ENCODE data around the gene GLT8D2.

GLT8D2 gene

GRCh38 chr12:104003596-104003995 is 46.4 kb downstream of the GLT8D2 start:
- DNase-seq (ENCODE audit: low spot score) (no peak), FAIRE-seq (no peak)

- no peak for DNase-seq (ENCODE audit: low spot score)
- FAIRE-seq, result no peak
These were observed 47.3 kb downstream of the GLT8D2 start for GRCh38 chr12:104002686-104003085.

GRCh38 chr12:104000807-104001434 is 49.1 kb downstream of the GLT8D2 start:
- DNase-seq (ENCODE audit: low spot score) (no peak), FAIRE-seq (no peak)

GRCh38 chr12:103998976-103999375 is 51.0 kb downstream of the GLT8D2 start:
- DNase-seq (ENCODE audit: low spot score) (no peak), FAIRE-seq (no peak)

- no peak for FAIRE-seq
- DNase-seq (ENCODE audit: low spot score), result no peak
These were observed 52.6 kb downstream of the GLT8D2 start for GRCh38 chr12:103997286-103997900.

- no peak for DNase-seq (ENCODE audit: low spot score)
- no peak for FAIRE-seq
These were observed 53.4 kb downstream of the GLT8D2 start for GRCh38 chr12:103996595-103996994.

- DNase-seq (ENCODE audit: low spot score) (no peak), FAIRE-seq (no peak)
These were observed 55.8 kb downstream of the GLT8D2 start for GRCh38 chr12:103994235-103994634.

- DNase-seq (ENCODE audit: low spot score) (no peak), FAIRE-seq (no peak)
These were observed 63.2 kb downstream of the GLT8D2 start for GRCh38 chr12:103986829-103987228.

GRCh38 chr12:103978384-103978982 is 71.5 kb downstream of the GLT8D2 start:
- FAIRE-seq, result no peak

GRCh38 chr12:103975368-103975767 is 74.6 kb downstream of the GLT8D2 start:
- no peak for FAIRE-seq
- no peak for DNase-seq (ENCODE audit: low spot score)

More at GRCh38 chr12:103978384-103978982, 71.5 kb downstream of the GLT8D2 start:
- no peak for DNase-seq (ENCODE audit: low spot score)

GRCh38 chr12:103973909-103974308 is 76.1 kb downstream of the GLT8D2 start:
- DNase-seq (ENCODE audit: low spot score) (no peak), FAIRE-seq (no peak)

- no peak for FAIRE-seq
- no peak for DNase-seq (ENCODE audit: low spot score)
These were observed 80.6 kb downstream of the GLT8D2 start for GRCh38 chr12:103969391-103969790.

GRCh38 chr12:103966736-103967135 is 83.3 kb downstream of the GLT8D2 start:
- DNase-seq (ENCODE audit: low spot score) (no peak), FAIRE-seq (no peak)

- peak; percentile 50 for FAIRE-seq
- DNase-seq (ENCODE audit: low spot score), result peak; percentile 92
These were observed 84.1 kb downstream of the GLT8D2 start, which contains the start of gene TDG for GRCh38 chr12:103965590-103966504. TDG (plus strand) TSS chr12:103965872; CDS start chr12:103966038, 166 bp downstream.

GRCh38 chr12:103965255-103965589 is 84.8 kb downstream of the GLT8D2 start:
- no peak for FAIRE-seq
- DNase-seq (ENCODE audit: low spot score), result no peak

- no peak for DNase-seq (ENCODE audit: low spot score)
- no peak for FAIRE-seq
These were observed 85.2 kb downstream of the GLT8D2 start for GRCh38 chr12:103964805-103965204.

GRCh38 chr12:103962493-103962892 is 87.5 kb downstream of the GLT8D2 start:
- no peak for FAIRE-seq

GRCh38 chr12:103960616-103961227 is 89.3 kb downstream of the GLT8D2 start:
- DNase-seq (ENCODE audit: low spot score), result no peak
- no peak for FAIRE-seq

More at GRCh38 chr12:103962493-103962892, 87.5 kb downstream of the GLT8D2 start:
- no peak for DNase-seq (ENCODE audit: low spot score)

GRCh38 chr12:103958621-103959020 is 91.4 kb downstream of the GLT8D2 start:
- no peak for FAIRE-seq
- no peak for DNase-seq (ENCODE audit: low spot score)

GRCh38 chr12:103957865-103958388 is 92.1 kb downstream of the GLT8D2 start:
- DNase-seq (ENCODE audit: low spot score) (no peak), FAIRE-seq (no peak)

- DNase-seq (ENCODE audit: low spot score), result peak; percentile 18
- FAIRE-seq, result no peak
These were observed 93.4 kb downstream of the GLT8D2 start for GRCh38 chr12:103956509-103957027.
